ENCODE measurements around the gene UBAP2. TPM values are rescaled to one million over a fixed set of nuclear protein-coding genes. Genes with fewer than 3 reads are reported as not detected.

The UBAP2 gene
- polyA plus RNA-seq, 1 donor (not counting 4 experiments of a cell fraction or from before 2014, with no cell fraction given) = 16.3 TPM

GRCh38 chr9:34032631-34033030 is 16.1 kb downstream of the UBAP2 start:
- no peak for FAIRE-seq
- no peak overlapping the region for H3K4me2 ChIP-seq (ENCODE audit: control insufficient read depth, extremely low read depth, insufficient read depth, low read depth, low read length)
- dilution Hi-C loops (cut with MboI; ENCODE audit: extremely low pct_ligation_motif_present, low sequenced_read_pairs) = no loop called here

GRCh38 chr9:34027845-34028574 is 20.7 kb downstream of the UBAP2 start:
- FAIRE-seq = no peak
- Histone ChIP-seq H3K4me1 (ENCODE audit: control insufficient read depth, extremely low read depth, insufficient read depth, low read length) (no peaks in the 10 kb centered on the region), H3K9me1 (ENCODE audit: control insufficient read depth, extremely low read depth, insufficient read depth, low read length) (no peaks in the 10 kb centered on the region), H2AFZ (ENCODE audit: control insufficient read depth, low read length) (no peak overlapping the region), H3K4me3 (ENCODE audit: control insufficient read depth in 2 of 3, extremely low read depth in 1 of 3, insufficient read depth in 2 of 3, low read depth in 1 of 3, low read length in 3 of 3) (no peak overlapping the region), H4K20me1 (ENCODE audit: control insufficient read depth, extremely low read depth, insufficient read depth, low read length) (no peaks in the 10 kb centered on the region), H3K79me2 (ENCODE audit: control insufficient read depth, insufficient read depth, low read length) (peaks cover 94% of the 10 kb centered on the region), H3K36me3 (ENCODE audit: control insufficient read depth in 2 of 2, extremely low read depth in 1 of 2, insufficient read depth in 2 of 2, low read length in 2 of 2) (peaks cover 5 to 17% of the 10 kb centered on the region in 2 experiments), H3K9ac (ENCODE audit: control insufficient read depth, extremely low read depth, insufficient read depth, low read length) (no peak overlapping the region), H3K27ac (ENCODE audit: control insufficient read depth, insufficient read depth, low read length) (no peak overlapping the region), H3K9me3 (ENCODE audit: control insufficient read depth, low read depth, low read length) (no peaks in the 10 kb centered on the region), H3K27me3 (ENCODE audit: control insufficient read depth, extremely low read depth, insufficient read depth, low read length) (no peaks in the 10 kb centered on the region), H3K4me2 (ENCODE audit: control insufficient read depth, extremely low read depth, insufficient read depth, low read depth, low read length) (no peak overlapping the region)
- dilution Hi-C loops (cut with MboI; ENCODE audit: extremely low pct_ligation_motif_present, low sequenced_read_pairs) = no loop called here
- TF ChIP-seq EZH2 (IDR thresholded peaks at IDR 0.05; ENCODE audit: low read length) = no peak
- no peak for TF ChIP-seq CTCF (optimal IDR thresholded peaks at IDR 0.05 in 1 of 3, IDR thresholded peaks at IDR 0.05 in 1 of 3, conservative IDR thresholded peaks at IDR 0.05 in 1 of 3; ENCODE audit: extremely low read depth in 1 of 3, insufficient read depth in 2 of 3, low read length in 3 of 3)
- no peak for DNase-seq (ENCODE audit: low read depth, low spot score)

More at GRCh38 chr9:34032631-34033030, 16.1 kb downstream of the UBAP2 start:
- H3K4me1 ChIP-seq (ENCODE audit: control insufficient read depth, extremely low read depth, insufficient read depth, low read length) = no peaks in the 10 kb centered on the region
- DNase-seq (ENCODE audit: low read depth, low spot score) = no peak
- no peaks in the 10 kb centered on the region for H3K27me3 ChIP-seq (ENCODE audit: control insufficient read depth, extremely low read depth, insufficient read depth, low read length)
- TF ChIP-seq EZH2 (IDR thresholded peaks at IDR 0.05; ENCODE audit: low read length) (no peak), CTCF (optimal IDR thresholded peaks at IDR 0.05 in 1 of 3, IDR thresholded peaks at IDR 0.05 in 1 of 3, conservative IDR thresholded peaks at IDR 0.05 in 1 of 3; ENCODE audit: extremely low read depth in 1 of 3, insufficient read depth in 2 of 3, low read length in 3 of 3) (no peak)
- H2AFZ ChIP-seq (ENCODE audit: control insufficient read depth, low read length) = no peak overlapping the region
- no peak overlapping the region for H3K4me3 ChIP-seq (ENCODE audit: control insufficient read depth in 2 of 3, extremely low read depth in 1 of 3, insufficient read depth in 2 of 3, low read depth in 1 of 3, low read length in 3 of 3)
- H3K27ac ChIP-seq (ENCODE audit: control insufficient read depth, insufficient read depth, low read length) = no peak overlapping the region
- peaks cover 3 to 15% of the 10 kb centered on the region in 2 experiments for H3K36me3 ChIP-seq (ENCODE audit: control insufficient read depth in 2 of 2, extremely low read depth in 1 of 2, insufficient read depth in 2 of 2, low read length in 2 of 2)
- no peaks in the 10 kb centered on the region for H3K9me3 ChIP-seq (ENCODE audit: control insufficient read depth, low read depth, low read length)
- H3K79me2 ChIP-seq (ENCODE audit: control insufficient read depth, insufficient read depth, low read length) = peaks cover 93% of the 10 kb centered on the region
- H3K9ac ChIP-seq (ENCODE audit: control insufficient read depth, extremely low read depth, insufficient read depth, low read length) = no peak overlapping the region
- no peaks in the 10 kb centered on the region for H4K20me1 ChIP-seq (ENCODE audit: control insufficient read depth, extremely low read depth, insufficient read depth, low read length)
- H3K9me1 ChIP-seq (ENCODE audit: control insufficient read depth, extremely low read depth, insufficient read depth, low read length) = peaks cover 2% of the 10 kb centered on the region
